ENCODE results near the gene TNFRSF13B. TPM values are rescaled to one million over a fixed set of nuclear protein-coding genes. Genes with fewer than 3 reads are reported as not detected.

Gene TNFRSF13B
- total RNA-seq, 1 experiment from 2014 or later = 0.28 TPM

- Histone ChIP-seq H3K9me3 (ENCODE audit: control insufficient read depth, low read depth, low read length) (no peaks in the 10 kb centered on the region), H3K14ac (ENCODE audit: insufficient read depth, low read length) (no peak overlapping the region; the same call in 1 of the 2 replicates), H3K23ac (ENCODE audit: insufficient read length, low read depth, low read length) (no peak overlapping the region), H2BK12ac (ENCODE audit: insufficient read length, low read depth, low read length) (no peak overlapping the region), H2BK15ac (ENCODE audit: low read depth, low read length) (no peak overlapping the region), H3K27me3 (ENCODE audit: insufficient read depth, low read length) (no peaks in the 10 kb centered on the region), H2BK20ac (ENCODE audit: low read depth, low read length, poor library complexity, severe bottlenecking) (no peak overlapping the region), H3K79me1 (ENCODE audit: insufficient read depth, low read depth, low read length, poor library complexity, severe bottlenecking) (no peaks in the 10 kb centered on the region), H3K4me1 (ENCODE audit: insufficient read depth, low read length) (no peaks in the 10 kb centered on the region), H3K27ac (ENCODE audit: insufficient read length, low read depth, low read length) (no peak overlapping the region), H2AFZ (ENCODE audit: low read length) (no peak overlapping the region), H4K20me1 (ENCODE audit: control insufficient read depth, insufficient read depth, insufficient read length) (no peaks in the 10 kb centered on the region), H4K5ac (ENCODE audit: insufficient read length, low read depth, low read length) (no peak overlapping the region), H4K8ac (replicated peaks; ENCODE audit: insufficient read length, low read depth, low read length) (no peak overlapping the region), H2BK5ac (ENCODE audit: insufficient read length, low read length) (no peak overlapping the region), H2AK5ac (ENCODE audit: insufficient read length, low read length) (no peak overlapping the region), H3K79me2 (ENCODE audit: insufficient read depth, low read length) (no peaks in the 10 kb centered on the region), H3K56ac (ENCODE audit: insufficient read length, low read depth, low read length) (no peak overlapping the region), H3K23me2 (ENCODE audit: insufficient read length, low read depth, low read length, poor library complexity, severe bottlenecking) (no peaks in the 10 kb centered on the region), H3K4ac (ENCODE audit: low read depth, low read length) (no peak overlapping the region), H3K4me2 (ENCODE audit: insufficient read depth, insufficient read length, low read length) (no peak overlapping the region), H3T11ph (ENCODE audit: low read length) (no peak overlapping the region), H4K91ac (ENCODE audit: insufficient read length, low read depth, low read length) (no peak overlapping the region), H3K9ac (ENCODE audit: extremely low read depth, insufficient read length, low read length) (no peak overlapping the region), H3K18ac (ENCODE audit: insufficient read length, low read depth, low read length) (no peak overlapping the region), H2BK120ac (ENCODE audit: low read depth, low read length, poor library complexity, severe bottlenecking) (no peak overlapping the region)
- no peak for TF ChIP-seq CTCF (conservative IDR thresholded peaks at IDR 0.05)
- Mint-ChIP-seq H3K9me3 (peaks cover 0 to 2% of the 10 kb centered on the region in 2 experiments; a peak in 1 of 5 replicates), H3K4me3 (no peak overlapping the region), H3K27ac (no peak overlapping the region), H3K27me3 (ENCODE audit: low read depth) (peaks cover 1% of the 10 kb centered on the region; the same call in 1 of the 2 replicates), H3K4me1 (peaks cover 16 to 21% of the 10 kb centered on the region in 2 experiments), H3K36me3 (ENCODE audit: insufficient read depth in 1 of 3, low read depth in 3 of 3) (no peaks in the 10 kb centered on the region)
- no CpG with 5 or more reads among the region's 6 CpGs for WGBS (ENCODE audit: extremely low coverage, insufficient read length, low lambda C conversion rate)
- no peak for DNase-seq
These were observed 39.3 kb downstream of the TNFRSF13B start for GRCh38 chr17:16932611-16933010.

Data from H9 (cell line).